ENCODE measurements around the gene SAP30BP. TPM values are rescaled to one million over a fixed set of nuclear protein-coding genes. Genes with fewer than 3 reads are reported as not detected.

Gene SAP30BP
- total and polyA plus RNA-seq, 10 of the 15 experiments (the other 5 are each of a cell fraction or from before 2014, with no cell fraction given) = 57.9 to 166 (median 94.5) TPM

GRCh38 chr17:75673487-75673886 lies 6.3 kb downstream of the SAP30BP start:
- Histone ChIP-seq H3K36me3 (ENCODE audit: control insufficient read depth in 2 of 2, insufficient read depth in 2 of 2, low read length in 1 of 2) (peaks cover 5 to 22% of the 10 kb centered on the region in 2 experiments), H3K27ac (ENCODE audit: control insufficient read depth, insufficient read depth) (no peak overlapping the region), H3K27me3 (replicated peaks in 1 of 2; ENCODE audit: control insufficient read depth in 2 of 2, insufficient read depth in 2 of 2, low read length in 1 of 2) (no peaks in the 10 kb centered on the region), H3K4me3 (no peak overlapping the region), H3K79me2 (ENCODE audit: control insufficient read depth, insufficient read depth, low read length) (peaks cover 34% of the 10 kb centered on the region), H3K9me3 (replicated peaks; ENCODE audit: control insufficient read depth, insufficient read depth, low read length) (no peaks in the 10 kb centered on the region), H2AFZ (ENCODE audit: control insufficient read depth, low read depth, low read length) (no peak overlapping the region), H3K4me1 (ENCODE audit: control insufficient read depth, insufficient read depth, low read length) (peaks cover 2% of the 10 kb centered on the region), H3K4me2 (ENCODE audit: control insufficient read depth, insufficient read depth) (no peak overlapping the region), H4K20me1 (ENCODE audit: control insufficient read depth, insufficient read depth) (no peaks in the 10 kb centered on the region), H3K9ac (ENCODE audit: control insufficient read depth, insufficient read depth, low read length) (no peak overlapping the region)
- ChIA-PET CTCF (interaction anchor here (0.6 to 7.9 kb wide), 8 partner anchors 10 to 392 kb away, joined by 5 to 197 read pairs (median 16); partner anchors contain the start of gene SMIM5), RAD21 (ENCODE audit: unreplicated experiment) (interaction anchor here (0.9 to 7.6 kb wide), 3 partner anchors 41 to 80 kb away, joined by 3 to 79 read pairs (median 3); partner anchors contain the start of gene SMIM5), POLR2A (interaction anchor here (0.7 to 1.1 kb wide), 2 partner anchors 67 to 74 kb away, joined by 3 to 4 read pairs; no protein-coding TSS in a partner anchor), SMC1A (ENCODE audit: uncharacterized antibody, unreplicated experiment) (interaction anchor here (0.6 to 6.6 kb wide), 6 partner anchors 10 to 688 kb away, joined by 3 to 72 read pairs (median 8); partner anchors contain the start of gene SMIM5)
- TF ChIP-seq ATF3 (IDR thresholded peaks at IDR 0.05; ENCODE audit: borderline replicate concordance, extremely low read depth, low read depth, low read length) = no peak
- no peak for TF ChIP-seq FOXK2 (IDR thresholded peaks at IDR 0.05)
- no peak for TF ChIP-seq NFXL1 (IDR thresholded peaks at IDR 0.05; ENCODE audit: borderline replicate concordance)
- TF ChIP-seq, protein P1, sequence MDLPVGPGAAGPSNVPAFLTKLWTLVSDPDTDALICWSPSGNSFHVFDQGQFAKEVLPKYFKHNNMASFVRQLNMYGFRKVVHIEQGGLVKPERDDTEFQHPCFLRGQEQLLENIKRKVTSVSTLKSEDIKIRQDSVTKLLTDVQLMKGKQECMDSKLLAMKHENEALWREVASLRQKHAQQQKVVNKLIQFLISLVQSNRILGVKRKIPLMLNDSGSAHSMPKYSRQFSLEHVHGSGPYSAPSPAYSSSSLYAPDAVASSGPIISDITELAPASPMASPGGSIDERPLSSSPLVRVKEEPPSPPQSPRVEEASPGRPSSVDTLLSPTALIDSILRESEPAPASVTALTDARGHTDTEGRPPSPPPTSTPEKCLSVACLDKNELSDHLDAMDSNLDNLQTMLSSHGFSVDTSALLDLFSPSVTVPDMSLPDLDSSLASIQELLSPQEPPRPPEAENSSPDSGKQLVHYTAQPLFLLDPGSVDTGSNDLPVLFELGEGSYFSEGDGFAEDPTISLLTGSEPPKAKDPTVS (IDR thresholded peaks at IDR 0.05; ENCODE audit: low read depth, low read length) = no peak
- no peak for TF ChIP-seq FOXM1 (IDR thresholded peaks at IDR 0.05; ENCODE audit: low read depth, low read length)
- no peak for TF ChIP-seq SMAD5 (IDR thresholded peaks at IDR 0.05; ENCODE audit: low read depth)
- TF ChIP-seq TCF12 (IDR thresholded peaks at IDR 0.05; ENCODE audit: low read depth, low read length) = no peak
- no peak for TF ChIP-seq CREM (IDR thresholded peaks at IDR 0.05; ENCODE audit: low read depth)
- TF ChIP-seq, protein P2, sequence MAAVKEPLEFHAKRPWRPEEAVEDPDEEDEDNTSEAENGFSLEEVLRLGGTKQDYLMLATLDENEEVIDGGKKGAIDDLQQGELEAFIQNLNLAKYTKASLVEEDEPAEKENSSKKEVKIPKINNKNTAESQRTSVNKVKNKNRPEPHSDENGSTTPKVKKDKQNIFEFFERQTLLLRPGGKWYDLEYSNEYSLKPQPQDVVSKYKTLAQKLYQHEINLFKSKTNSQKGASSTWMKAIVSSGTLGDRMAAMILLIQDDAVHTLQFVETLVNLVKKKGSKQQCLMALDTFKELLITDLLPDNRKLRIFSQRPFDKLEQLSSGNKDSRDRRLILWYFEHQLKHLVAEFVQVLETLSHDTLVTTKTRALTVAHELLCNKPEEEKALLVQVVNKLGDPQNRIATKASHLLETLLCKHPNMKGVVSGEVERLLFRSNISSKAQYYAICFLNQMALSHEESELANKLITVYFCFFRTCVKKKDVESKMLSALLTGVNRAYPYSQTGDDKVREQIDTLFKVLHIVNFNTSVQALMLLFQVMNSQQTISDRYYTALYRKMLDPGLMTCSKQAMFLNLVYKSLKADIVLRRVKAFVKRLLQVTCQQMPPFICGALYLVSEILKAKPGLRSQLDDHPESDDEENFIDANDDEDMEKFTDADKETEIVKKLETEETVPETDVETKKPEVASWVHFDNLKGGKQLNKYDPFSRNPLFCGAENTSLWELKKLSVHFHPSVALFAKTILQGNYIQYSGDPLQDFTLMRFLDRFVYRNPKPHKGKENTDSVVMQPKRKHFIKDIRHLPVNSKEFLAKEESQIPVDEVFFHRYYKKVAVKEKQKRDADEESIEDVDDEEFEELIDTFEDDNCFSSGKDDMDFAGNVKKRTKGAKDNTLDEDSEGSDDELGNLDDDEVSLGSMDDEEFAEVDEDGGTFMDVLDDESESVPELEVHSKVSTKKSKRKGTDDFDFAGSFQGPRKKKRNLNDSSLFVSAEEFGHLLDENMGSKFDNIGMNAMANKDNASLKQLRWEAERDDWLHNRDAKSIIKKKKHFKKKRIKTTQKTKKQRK (IDR thresholded peaks at IDR 0.05; ENCODE audit: low read depth, low read length) = no peak
- TF ChIP-seq SP1 (IDR thresholded peaks at IDR 0.05; ENCODE audit: low read depth, low read length) = no peak
- TF ChIP-seq MTA2 (IDR thresholded peaks at IDR 0.05; ENCODE audit: low read depth) = no peak
- no peak for TF ChIP-seq MEF2A (IDR thresholded peaks at IDR 0.05; ENCODE audit: insufficient read depth, low read depth, low read length)
- no peak for TF ChIP-seq ETV6 (conservative IDR thresholded peaks at IDR 0.05 in 1 of 2, IDR thresholded peaks at IDR 0.05 in 1 of 2; ENCODE audit: borderline replicate concordance in 1 of 2, low read depth in 1 of 2)
- no peak for TF ChIP-seq SREBF2 (IDR thresholded peaks at IDR 0.05; ENCODE audit: low read length)
- no peak for TF ChIP-seq BMI1 (IDR thresholded peaks at IDR 0.05; ENCODE audit: borderline replicate concordance)
- 87% methylated on average over 4 of the region's 4 CpGs for WGBS (ENCODE audit: insufficient coverage, insufficient replicate concordance, low lambda C conversion rate, missing lambda C conversion rate)
- DNase-seq (ENCODE audit: low read depth, low spot score) (no peak), FAIRE-seq (no peak), ATAC-seq (no peak)
- intact Hi-C loops (cut with micrococcal nuclease; ENCODE audit: unreplicated experiment) (no loop called here), in situ Hi-C loops (cut with MboI) (loop anchor here (5.0 kb wide), 1 partner anchor 74 kb away; no protein-coding TSS in a partner anchor)
- no TSS peak for BruUV-seq (replicated peaks)
